GM13976 (cell line): ENCODE measurements around the gene DNAJA4.
A peak's percentile ranks its signal among the peaks of the same experiment; 100 is the strongest.

Source experiments
- DNase-seq: peaks from one replicate; pipeline ENCODE4 v3.0.0; 2012; ENCODE audit warnings: low spot score
- CTCF ChIP-seq: IDR thresholded peaks from 2 replicates; pipeline ENCODE4 v1.5.1; 2012; ENCODE audit warnings: borderline replicate concordance, mild to moderate bottlenecking; ENCODE audit not compliant: insufficient read depth; ENCODE audit errors: extremely low read depth, missing control alignments, control extremely low read depth
- in situ Hi-C: fragments of 300-500 bp; cut with MboI; formaldehyde crosslinking; loops from one replicate; pipeline ENCODE4 v1.12.0; 2022; ENCODE audit warnings: low sequenced_read_pairs, mixed read lengths, inconsistent platforms; ENCODE audit not compliant: unreplicated experiment

Gene DNAJA4

GRCh38 chr15:78308422-78309032 lies 44.2 kb downstream of the DNAJA4 start:
- DNase-seq: peak; percentile 79
- peak; percentile 73 for TF ChIP-seq CTCF
- in situ Hi-C loops: loop anchor here (25.0 kb wide), 1 partner anchor 404 kb away; no protein-coding TSS in a partner anchor

GRCh38 chr15:78311292-78311691 lies 46.9 kb downstream of the DNAJA4 start:
- no peak for DNase-seq
- TF ChIP-seq CTCF: no peak
- in situ Hi-C loops: loop anchor here (10.0 to 25.0 kb wide), 2 partner anchors 114 to 401 kb away; no protein-coding TSS in a partner anchor

- TF ChIP-seq CTCF: no peak
- DNase-seq: no peak
- in situ Hi-C loops: loop anchor here (10.0 to 25.0 kb wide), 2 partner anchors 112 to 400 kb away; no protein-coding TSS in a partner anchor
These were observed 48.2 kb downstream of the DNAJA4 start for GRCh38 chr15:78312536-78312935.

- in situ Hi-C loops: loop anchor here (10.0 to 25.0 kb wide), 2 partner anchors 112 to 399 kb away; no protein-coding TSS in a partner anchor
- no peak for DNase-seq
- no peak for TF ChIP-seq CTCF
These were observed 48.6 kb downstream of the DNAJA4 start for GRCh38 chr15:78312957-78313356.

- in situ Hi-C loops: loop anchor here (10.0 to 25.0 kb wide), 2 partner anchors 111 to 399 kb away; no protein-coding TSS in a partner anchor
- TF ChIP-seq CTCF: no peak
- DNase-seq: no peak
These were observed 49.0 kb downstream of the DNAJA4 start for GRCh38 chr15:78313383-78313782.

GRCh38 chr15:78314181-78314581 lies 49.8 kb downstream of the DNAJA4 start:
- in situ Hi-C loops: loop anchor here (10.0 to 25.0 kb wide), 2 partner anchors 111 to 398 kb away; no protein-coding TSS in a partner anchor
- DNase-seq: no peak
- TF ChIP-seq CTCF: no peak
